ENCODE measurements around the gene FRS3.

The FRS3 gene

GRCh38 chr6:41798901-41799558, 19.3 kb upstream of the FRS3 start:
- no peak overlapping the region for H3K4me3 ChIP-seq
- H3K27ac ChIP-seq = no peak overlapping the region
- DNase-seq (ENCODE audit: low read depth, low spot score) = no peak

GRCh38 chr6:41796474-41796873, 16.8 kb upstream of the FRS3 start:
- TF ChIP-seq FOXP2 (optimal IDR thresholded peaks at IDR 0.05; ENCODE audit: control extremely low read depth, extremely low read length, insufficient read depth) (no peak), POLR2AphosphoS5 (IDR thresholded peaks at IDR 0.05; ENCODE audit: borderline replicate concordance, low read depth, low read length) (no peak), EZH2 (IDR thresholded peaks at IDR 0.05) (no peak)
- no peak overlapping the region for H3K9ac ChIP-seq (ENCODE audit: insufficient read length)
- no peak overlapping the region for H3K4me3 ChIP-seq
- no peak for DNase-seq (ENCODE audit: low read depth, low spot score)
- peaks cover 21% of the 10 kb centered on the region for H3K36me3 ChIP-seq (ENCODE audit: insufficient read depth, low read length)
- H3K9me3 ChIP-seq (ENCODE audit: low read depth, low read length) = no peaks in the 10 kb centered on the region
- H3K27ac ChIP-seq = no peak overlapping the region

More at GRCh38 chr6:41798901-41799558, 19.3 kb upstream of the FRS3 start:
- TF ChIP-seq POLR2AphosphoS5 (IDR thresholded peaks at IDR 0.05; ENCODE audit: borderline replicate concordance, low read depth, low read length) (no peak), EZH2 (IDR thresholded peaks at IDR 0.05) (no peak), FOXP2 (optimal IDR thresholded peaks at IDR 0.05; ENCODE audit: control extremely low read depth, extremely low read length, insufficient read depth) (no peak)
- Histone ChIP-seq H3K36me3 (ENCODE audit: insufficient read depth, low read length) (peaks cover 7% of the 10 kb centered on the region), H3K9me3 (ENCODE audit: low read depth, low read length) (no peaks in the 10 kb centered on the region), H3K9ac (ENCODE audit: insufficient read length) (no peak overlapping the region)

- H3K4me3 ChIP-seq = no peak overlapping the region
- H3K9me3 ChIP-seq (ENCODE audit: low read depth, low read length) = no peaks in the 10 kb centered on the region
- H3K27ac ChIP-seq = no peak overlapping the region
- H3K9ac ChIP-seq (ENCODE audit: insufficient read length) = no peak overlapping the region
- no peak for TF ChIP-seq EZH2 (IDR thresholded peaks at IDR 0.05)
- no peak for TF ChIP-seq FOXP2 (optimal IDR thresholded peaks at IDR 0.05; ENCODE audit: control extremely low read depth, extremely low read length, insufficient read depth)
- TF ChIP-seq POLR2AphosphoS5 (IDR thresholded peaks at IDR 0.05; ENCODE audit: borderline replicate concordance, low read depth, low read length) = no peak; the same call in 1 of the 2 replicates
- no peak for DNase-seq (ENCODE audit: low read depth, low spot score)
- peaks cover 44% of the 10 kb centered on the region for H3K36me3 ChIP-seq (ENCODE audit: insufficient read depth, low read length)
Measured at GRCh38 chr6:41791984-41792383, 12.3 kb upstream of the FRS3 start.

- no peak overlapping the region for H3K4me3 ChIP-seq
- H3K36me3 ChIP-seq (ENCODE audit: insufficient read depth, low read length) = peaks cover 44% of the 10 kb centered on the region
- H3K27ac ChIP-seq = no peak overlapping the region
- no peak for DNase-seq (ENCODE audit: low read depth, low spot score)
- no peaks in the 10 kb centered on the region for H3K9me3 ChIP-seq (ENCODE audit: low read depth, low read length)
- H3K9ac ChIP-seq (ENCODE audit: insufficient read length) = no peak overlapping the region
- no peak for TF ChIP-seq FOXP2 (optimal IDR thresholded peaks at IDR 0.05; ENCODE audit: control extremely low read depth, extremely low read length, insufficient read depth)
- no peak for TF ChIP-seq POLR2AphosphoS5 (IDR thresholded peaks at IDR 0.05; ENCODE audit: borderline replicate concordance, low read depth, low read length)
- no peak for TF ChIP-seq EZH2 (IDR thresholded peaks at IDR 0.05)
Measured at GRCh38 chr6:41791305-41791704, 11.6 kb upstream of the FRS3 start.

- H3K9me3 ChIP-seq (ENCODE audit: low read depth, low read length) = no peaks in the 10 kb centered on the region
- H3K36me3 ChIP-seq (ENCODE audit: insufficient read depth, low read length) = peaks cover 41% of the 10 kb centered on the region
- no peak for TF ChIP-seq FOXP2 (optimal IDR thresholded peaks at IDR 0.05; ENCODE audit: control extremely low read depth, extremely low read length, insufficient read depth)
- TF ChIP-seq EZH2 (IDR thresholded peaks at IDR 0.05) = no peak
- TF ChIP-seq POLR2AphosphoS5 (IDR thresholded peaks at IDR 0.05; ENCODE audit: borderline replicate concordance, low read depth, low read length) = peak; percentile 48; the same call in 1 of the 2 replicates
- H3K9ac ChIP-seq (ENCODE audit: insufficient read length) = no peak overlapping the region
- no peak overlapping the region for H3K4me3 ChIP-seq
- no peak for DNase-seq (ENCODE audit: low read depth, low spot score)
- no peak overlapping the region for H3K27ac ChIP-seq
Measured at GRCh38 chr6:41790045-41790444, 10.3 kb upstream of the FRS3 start.

GRCh38 chr6:41789390-41789724, 9.7 kb upstream of the FRS3 start:
- no peaks in the 10 kb centered on the region for H3K9me3 ChIP-seq (ENCODE audit: low read depth, low read length)
- H3K27ac ChIP-seq = no peak overlapping the region
- H3K9ac ChIP-seq (ENCODE audit: insufficient read length) = no peak overlapping the region
- peaks cover 41% of the 10 kb centered on the region for H3K36me3 ChIP-seq (ENCODE audit: insufficient read depth, low read length)
- TF ChIP-seq POLR2AphosphoS5 (IDR thresholded peaks at IDR 0.05; ENCODE audit: borderline replicate concordance, low read depth, low read length) (no peak), EZH2 (IDR thresholded peaks at IDR 0.05) (no peak), FOXP2 (optimal IDR thresholded peaks at IDR 0.05; ENCODE audit: control extremely low read depth, extremely low read length, insufficient read depth) (no peak)
- DNase-seq (ENCODE audit: low read depth, low spot score) = no peak
- H3K4me3 ChIP-seq = peak overlapping the region; percentile 22; the same call in 1 of the 2 replicates

GRCh38 chr6:41787219-41787917, 7.7 kb upstream of the FRS3 start, which contains the start of gene TOMM6:
Gene TOMM6, plus strand, starts transcription at chr6:41787694. Its CDS starts 4 bp downstream, at chr6:41787698.
- Histone ChIP-seq H3K4me3 (peak within 1 kb of the TSS; percentile 84), H3K9ac (ENCODE audit: insufficient read length) (peak within 1 kb of the TSS; percentile 93), H3K27ac (peak within 1 kb of the TSS; percentile 86), H3K36me3 (ENCODE audit: insufficient read depth, low read length) (peaks cover 35% of the 10 kb centered on the region), H3K9me3 (ENCODE audit: low read depth, low read length) (no peaks in the 10 kb centered on the region)
- peak; percentile 70 for DNase-seq (ENCODE audit: low read depth, low spot score)
- TF ChIP-seq EZH2 (IDR thresholded peaks at IDR 0.05) = no peak
- no peak for TF ChIP-seq FOXP2 (optimal IDR thresholded peaks at IDR 0.05; ENCODE audit: control extremely low read depth, extremely low read length, insufficient read depth)
- peak; percentile 94 for TF ChIP-seq POLR2AphosphoS5 (IDR thresholded peaks at IDR 0.05; ENCODE audit: borderline replicate concordance, low read depth, low read length)

GRCh38 chr6:41786451-41787218, 6.9 kb upstream of the FRS3 start:
- H3K27ac ChIP-seq = peak overlapping the region; percentile 86
- peaks cover 28% of the 10 kb centered on the region for H3K36me3 ChIP-seq (ENCODE audit: insufficient read depth, low read length)
- no peak for TF ChIP-seq EZH2 (IDR thresholded peaks at IDR 0.05)
- TF ChIP-seq FOXP2 (optimal IDR thresholded peaks at IDR 0.05; ENCODE audit: control extremely low read depth, extremely low read length, insufficient read depth) = no peak
- TF ChIP-seq POLR2AphosphoS5 (IDR thresholded peaks at IDR 0.05; ENCODE audit: borderline replicate concordance, low read depth, low read length) = peak; percentile 53; the same call in 1 of the 2 replicates
- no peak for DNase-seq (ENCODE audit: low read depth, low spot score)
- H3K9ac ChIP-seq (ENCODE audit: insufficient read length) = peak overlapping the region; percentile 93
- no peaks in the 10 kb centered on the region for H3K9me3 ChIP-seq (ENCODE audit: low read depth, low read length)
- H3K4me3 ChIP-seq = peak overlapping the region; percentile 84
